Smooth muscle cell (in vitro differentiated cells): ENCODE measurements around the gene PTPN3. TPM values are rescaled to one million over a fixed set of nuclear protein-coding genes. Genes with fewer than 3 reads are reported as not detected.

Experiments used
- DNase-seq: peaks from one replicate; lab custom pipeline; 2025; ENCODE audit not compliant: unreplicated experiment; lab: John Stamatoyannopoulos, UW
- H2AFZ ChIP-seq: fragments of 200-600 bp; sonication (generic); 2 replicates; pipeline ENCODE4 v1.6.0; 2016; ENCODE audit warnings: antibody characterized with exemption, low read depth, mild to moderate bottlenecking
- H3F3A ChIP-seq: fragments of 200-600 bp; sonication (generic); 2 replicates; pipeline ENCODE4 v1.6.0; 2017; ENCODE audit warnings: antibody characterized with exemption, low read depth
- H3K27ac ChIP-seq: fragments of 200-600 bp; sonication (generic); 2 replicates; pipeline ENCODE4 v1.5.1; 2016; ENCODE audit warnings: low read depth, mild to moderate bottlenecking
- H3K27me3 ChIP-seq: fragments of 200-600 bp; sonication (generic); 2 replicates; pipeline ENCODE4 v1.6.1; 2016; ENCODE audit warnings: low read depth, mild to moderate bottlenecking
- H3K36me3 ChIP-seq: fragments of 200-600 bp; sonication (generic); 2 replicates; pipeline ENCODE4 v1.5.1; 2016; ENCODE audit warnings: low read depth
- H3K4me1 ChIP-seq: fragments of 200-600 bp; sonication (generic); 2 replicates; pipeline ENCODE4 v1.5.1; 2016; ENCODE audit warnings: low read depth
- H3K4me2 ChIP-seq: fragments of 200-600 bp; sonication (generic); 2 replicates; pipeline ENCODE4 v1.6.0; 2016; ENCODE audit warnings: mild to moderate bottlenecking
- H3K4me3 ChIP-seq: fragments of 200-600 bp; sonication (generic); 2 replicates; pipeline ENCODE4 v1.5.1; 2016; ENCODE audit warnings: mild to moderate bottlenecking
- H3K79me2 ChIP-seq: fragments of 200-600 bp; sonication (generic); 2 replicates; pipeline ENCODE4 v1.6.0; 2016; ENCODE audit warnings: low read depth, mild to moderate bottlenecking
- H3K9ac ChIP-seq: fragments of 200-600 bp; sonication (generic); 2 replicates; pipeline ENCODE4 v1.6.0; 2016; ENCODE audit warnings: low read depth
- H3K9me3 ChIP-seq: fragments of 200-600 bp; sonication (generic); replicated peaks from 2 replicates; pipeline ENCODE4 v1.5.1; 2016; ENCODE audit warnings: low read depth
- H4K20me1 ChIP-seq: fragments of 200-600 bp; sonication (generic); 2 replicates; pipeline ENCODE4 v1.6.0; 2016; ENCODE audit warnings: low read depth
- WGBS: methylation state at CpG from one replicate; pipeline ENCODE4 v1.1.7; 2016; ENCODE audit warnings: low lambda C conversion rate; 5-methylcytosine and 5-hydroxymethylcytosine counted together
- polyA plus RNA-seq: library from polyadenylated mRNA; unstranded; fragments of >200 nt; fragmentation: Nextera tagmentation; extraction: Ambion mirVana; gene quantifications from 2 replicates; pipeline ENCODE4 v1.2.1, GENCODE V29; 2016
- total RNA-seq: library from RNA; depleted of rRNA; stranded (reverse); fragments of >200 nt; gene quantifications from 2 replicates; pipeline ENCODE4 v1.2.3, GENCODE V29; 2014
- TF ChIP-seq, protein P1 (sequence below): fragments of 200-600 bp; sonication (generic); IDR thresholded peaks from 2 replicates; pipeline ENCODE4 v1.5.1; 2017; ENCODE audit warnings: borderline replicate concordance, mild to moderate bottlenecking, antibody characterized with exemption; ENCODE audit not compliant: insufficient read depth, poor library complexity, severe bottlenecking

Gene PTPN3
- total and polyA plus RNA-seq, 2 experiments from 2014 or later = 2.2 to 5.5 TPM

- Histone ChIP-seq H4K20me1 (no peaks in the 10 kb centered on the region), H3K4me1 (no peaks in the 10 kb centered on the region), H3K4me3 (no peak overlapping the region), H3F3A (no peaks in the 10 kb centered on the region), H3K9me3 (no peaks in the 10 kb centered on the region), H3K27me3 (no peaks in the 10 kb centered on the region), H3K9ac (no peak overlapping the region), H2AFZ (no peak overlapping the region), H3K79me2 (no peaks in the 10 kb centered on the region), H3K4me2 (no peak overlapping the region), H3K36me3 (no peaks in the 10 kb centered on the region), H3K27ac (no peak overlapping the region)
- no peak for DNase-seq
- 71% methylated on average over 6 of the region's 6 CpGs for WGBS
- TF ChIP-seq, protein P1, sequence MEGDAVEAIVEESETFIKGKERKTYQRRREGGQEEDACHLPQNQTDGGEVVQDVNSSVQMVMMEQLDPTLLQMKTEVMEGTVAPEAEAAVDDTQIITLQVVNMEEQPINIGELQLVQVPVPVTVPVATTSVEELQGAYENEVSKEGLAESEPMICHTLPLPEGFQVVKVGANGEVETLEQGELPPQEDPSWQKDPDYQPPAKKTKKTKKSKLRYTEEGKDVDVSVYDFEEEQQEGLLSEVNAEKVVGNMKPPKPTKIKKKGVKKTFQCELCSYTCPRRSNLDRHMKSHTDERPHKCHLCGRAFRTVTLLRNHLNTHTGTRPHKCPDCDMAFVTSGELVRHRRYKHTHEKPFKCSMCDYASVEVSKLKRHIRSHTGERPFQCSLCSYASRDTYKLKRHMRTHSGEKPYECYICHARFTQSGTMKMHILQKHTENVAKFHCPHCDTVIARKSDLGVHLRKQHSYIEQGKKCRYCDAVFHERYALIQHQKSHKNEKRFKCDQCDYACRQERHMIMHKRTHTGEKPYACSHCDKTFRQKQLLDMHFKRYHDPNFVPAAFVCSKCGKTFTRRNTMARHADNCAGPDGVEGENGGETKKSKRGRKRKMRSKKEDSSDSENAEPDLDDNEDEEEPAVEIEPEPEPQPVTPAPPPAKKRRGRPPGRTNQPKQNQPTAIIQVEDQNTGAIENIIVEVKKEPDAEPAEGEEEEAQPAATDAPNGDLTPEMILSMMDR = no peak
Observed at GRCh38 chr9:109428854-109429253, 69.3 kb downstream of the PTPN3 start.

- Histone ChIP-seq H2AFZ (no peak overlapping the region), H3F3A (no peaks in the 10 kb centered on the region), H3K9me3 (no peaks in the 10 kb centered on the region), H3K9ac (no peak overlapping the region), H3K4me2 (no peak overlapping the region), H3K4me3 (no peak overlapping the region), H4K20me1 (no peaks in the 10 kb centered on the region), H3K79me2 (no peaks in the 10 kb centered on the region), H3K36me3 (no peaks in the 10 kb centered on the region), H3K27ac (no peak overlapping the region), H3K27me3 (no peaks in the 10 kb centered on the region), H3K4me1 (no peaks in the 10 kb centered on the region)
- DNase-seq = no peak
- TF ChIP-seq, protein P1 = no peak
- 91% methylated on average over 4 of the region's 4 CpGs for WGBS
Observed at GRCh38 chr9:109427886-109428285, 70.2 kb downstream of the PTPN3 start.

- no peaks in the 10 kb centered on the region for H3K9me3 ChIP-seq
- H3F3A ChIP-seq = no peaks in the 10 kb centered on the region
- H3K27me3 ChIP-seq = no peaks in the 10 kb centered on the region
- no peaks in the 10 kb centered on the region for H3K79me2 ChIP-seq
- H3K4me3 ChIP-seq = no peak overlapping the region
- H3K27ac ChIP-seq = no peak overlapping the region
- H3K4me1 ChIP-seq = no peaks in the 10 kb centered on the region
- no peak overlapping the region for H3K4me2 ChIP-seq
- H2AFZ ChIP-seq = no peak overlapping the region
- no peaks in the 10 kb centered on the region for H3K36me3 ChIP-seq
- TF ChIP-seq, protein P1 = no peak
- DNase-seq = no peak
- 94% methylated on average over 9 of the region's 9 CpGs for WGBS
- no peaks in the 10 kb centered on the region for H4K20me1 ChIP-seq
- H3K9ac ChIP-seq = no peak overlapping the region
Observed at GRCh38 chr9:109426626-109427402, 71.3 kb downstream of the PTPN3 start.

- Histone ChIP-seq H3K79me2 (no peaks in the 10 kb centered on the region), H3K4me3 (no peak overlapping the region), H3F3A (no peaks in the 10 kb centered on the region), H3K4me2 (no peak overlapping the region), H3K9ac (no peak overlapping the region), H4K20me1 (no peaks in the 10 kb centered on the region), H3K27ac (no peak overlapping the region), H3K36me3 (no peaks in the 10 kb centered on the region), H2AFZ (no peak overlapping the region), H3K27me3 (no peaks in the 10 kb centered on the region), H3K4me1 (peaks cover 8% of the 10 kb centered on the region), H3K9me3 (no peaks in the 10 kb centered on the region)
- DNase-seq = no peak
- TF ChIP-seq, protein P1 = no peak
Observed at GRCh38 chr9:109424618-109425017, 73.5 kb downstream of the PTPN3 start.
